GM18873 (cell line): ENCODE data around the gene CAPN2.
A peak's percentile ranks its signal among the peaks of the same experiment; 100 is the strongest.

Experiments used
- ATAC-seq: cut with Tn5 transposase; IDR thresholded peaks from one replicate; pipeline ENCODE4 v1.9.1; 2021; ENCODE audit warnings: mild to moderate bottlenecking, moderate library complexity, moderate number of reproducible peaks; ENCODE audit not compliant: unreplicated experiment, low FRiP score

CAPN2 gene

DNA sequence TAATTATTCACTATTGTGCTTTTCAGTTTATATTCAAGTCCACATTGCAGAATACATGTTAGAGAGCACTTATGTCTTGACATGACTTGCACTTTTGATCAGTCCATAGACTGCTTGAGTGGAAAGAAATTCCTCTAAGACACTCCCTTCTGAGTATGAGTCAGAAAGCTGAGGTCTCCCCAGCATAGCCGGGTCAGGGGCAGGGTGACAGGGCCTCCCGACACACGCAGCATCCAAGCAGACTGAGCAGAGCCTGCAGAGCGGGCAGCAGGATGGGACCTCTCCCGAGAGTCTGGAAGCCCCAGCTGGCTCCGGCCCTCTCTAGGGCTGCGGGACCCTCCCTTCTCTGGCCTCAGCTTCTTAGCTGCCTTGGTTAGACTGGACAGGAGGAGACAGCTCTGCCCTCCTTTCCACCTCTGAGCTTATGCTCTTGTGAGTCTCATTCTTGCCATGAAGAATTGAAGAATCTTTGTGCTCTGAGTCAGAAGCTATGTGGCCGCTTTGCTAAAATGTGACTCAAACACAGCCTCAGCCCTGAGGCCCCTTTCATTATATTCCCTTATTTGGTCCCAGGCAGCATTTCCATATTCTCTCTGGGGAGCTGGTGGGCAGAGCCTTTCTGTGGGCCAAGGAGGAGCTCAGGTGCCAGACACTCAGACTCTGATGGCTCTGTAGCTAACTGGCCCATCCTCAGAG lies 11.2 kb upstream of the CAPN2 start:
- no peak for ATAC-seq

DNA sequence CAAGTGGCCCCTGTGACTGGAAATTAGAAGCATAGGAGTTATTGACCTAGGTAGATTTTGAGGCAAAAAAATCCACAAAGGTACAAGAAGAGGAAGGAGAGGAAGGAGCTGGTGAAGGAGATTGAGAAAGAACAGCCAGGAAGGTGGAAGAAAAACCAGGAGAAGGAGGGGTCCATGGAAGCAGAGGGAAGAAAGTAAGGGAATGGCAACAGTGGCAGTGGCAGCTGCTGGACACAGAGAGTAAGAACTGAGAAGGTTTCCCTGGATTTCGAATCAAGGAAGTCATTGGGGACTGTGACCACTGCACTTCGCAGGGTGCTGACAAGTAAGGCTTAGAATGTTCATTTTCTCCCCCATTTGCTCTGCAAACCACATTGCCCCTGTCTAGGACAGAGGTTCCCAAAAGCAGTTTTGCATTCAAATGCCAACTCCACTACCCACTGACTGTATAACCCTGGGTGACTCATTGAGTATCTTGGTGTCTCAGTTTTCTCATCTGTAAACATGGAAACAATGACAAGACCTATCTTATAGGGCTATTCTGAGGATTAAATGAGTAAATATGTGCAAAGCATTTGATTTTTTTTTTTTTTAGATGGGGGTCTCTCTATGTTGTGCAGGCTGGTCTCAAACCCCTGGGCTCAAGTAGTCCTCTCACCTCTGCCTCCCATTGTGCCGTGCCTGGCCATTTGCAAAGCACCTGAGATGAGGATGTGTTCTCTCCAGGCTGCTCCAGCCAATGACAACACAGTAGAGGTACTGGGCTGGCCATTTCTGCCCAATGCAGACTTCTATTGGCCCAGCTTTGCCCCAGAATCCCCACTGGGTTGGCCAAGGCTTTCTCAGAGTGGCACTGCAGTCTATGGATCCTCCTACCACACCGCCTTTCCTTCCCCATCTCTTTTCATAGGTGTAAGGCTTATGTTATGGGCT lies 9.3 kb upstream of the CAPN2 start:
- no peak for ATAC-seq

DNA sequence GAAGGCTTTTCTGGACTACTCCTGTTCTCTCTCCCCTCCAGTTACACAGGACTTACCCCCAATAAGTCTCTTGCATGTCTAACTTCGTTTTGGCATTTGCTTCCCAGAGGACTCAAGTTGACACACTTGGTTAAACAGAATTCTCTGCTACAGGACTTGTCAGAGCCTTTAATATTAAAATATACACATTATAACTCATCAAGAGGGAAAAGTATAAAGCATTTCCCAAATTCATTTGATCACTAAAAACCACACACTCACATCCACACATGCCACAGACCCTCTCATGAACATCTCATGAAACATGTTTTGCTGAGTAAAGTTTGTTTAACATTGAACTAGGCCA lies 8.7 kb upstream of the CAPN2 start:
- no peak for ATAC-seq

DNA sequence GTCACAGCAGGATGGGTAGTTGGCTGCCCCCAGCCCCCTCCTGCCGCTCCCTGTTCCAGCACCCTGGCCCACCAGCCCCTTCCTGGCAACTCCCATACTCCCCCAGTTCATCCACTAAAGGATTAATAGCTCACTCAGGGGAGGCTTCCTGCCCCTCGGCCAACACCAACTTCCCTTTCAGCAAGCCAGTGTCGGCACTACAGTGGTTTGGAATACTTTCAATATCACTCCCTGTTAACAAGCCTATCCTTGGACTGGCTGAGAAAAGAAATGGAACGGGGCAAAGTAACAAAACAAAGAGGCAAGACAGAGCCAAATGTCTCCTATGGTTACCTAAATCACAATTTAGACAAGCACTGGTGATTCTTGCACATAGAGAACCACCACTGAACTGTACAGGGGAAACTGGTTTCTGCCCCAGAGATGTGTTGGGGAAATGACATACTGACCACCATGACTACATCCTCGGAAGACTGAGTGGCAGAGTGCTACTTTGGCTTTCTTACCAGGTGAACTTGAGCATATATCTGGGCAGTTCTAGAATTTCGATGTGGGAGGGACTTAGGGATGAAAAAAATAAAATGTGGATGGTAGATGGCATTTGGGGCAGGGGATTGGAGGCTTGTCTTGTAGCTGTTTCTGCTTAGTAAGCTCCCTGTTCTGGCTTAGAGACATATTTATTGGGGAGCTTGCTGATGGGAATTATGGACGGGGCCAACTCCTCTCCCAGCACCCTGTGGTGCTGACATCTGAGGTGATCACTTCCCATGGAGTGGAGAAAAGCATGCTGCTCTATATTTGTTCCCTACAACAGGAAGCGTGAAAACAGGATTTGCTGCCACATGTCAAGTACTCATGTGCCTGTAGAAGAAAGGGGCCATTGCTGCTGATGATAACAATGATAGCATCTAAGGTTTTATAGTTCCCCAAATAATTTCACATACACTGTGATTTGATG lies 7.1 kb upstream of the CAPN2 start:
- ATAC-seq, result no peak

DNA sequence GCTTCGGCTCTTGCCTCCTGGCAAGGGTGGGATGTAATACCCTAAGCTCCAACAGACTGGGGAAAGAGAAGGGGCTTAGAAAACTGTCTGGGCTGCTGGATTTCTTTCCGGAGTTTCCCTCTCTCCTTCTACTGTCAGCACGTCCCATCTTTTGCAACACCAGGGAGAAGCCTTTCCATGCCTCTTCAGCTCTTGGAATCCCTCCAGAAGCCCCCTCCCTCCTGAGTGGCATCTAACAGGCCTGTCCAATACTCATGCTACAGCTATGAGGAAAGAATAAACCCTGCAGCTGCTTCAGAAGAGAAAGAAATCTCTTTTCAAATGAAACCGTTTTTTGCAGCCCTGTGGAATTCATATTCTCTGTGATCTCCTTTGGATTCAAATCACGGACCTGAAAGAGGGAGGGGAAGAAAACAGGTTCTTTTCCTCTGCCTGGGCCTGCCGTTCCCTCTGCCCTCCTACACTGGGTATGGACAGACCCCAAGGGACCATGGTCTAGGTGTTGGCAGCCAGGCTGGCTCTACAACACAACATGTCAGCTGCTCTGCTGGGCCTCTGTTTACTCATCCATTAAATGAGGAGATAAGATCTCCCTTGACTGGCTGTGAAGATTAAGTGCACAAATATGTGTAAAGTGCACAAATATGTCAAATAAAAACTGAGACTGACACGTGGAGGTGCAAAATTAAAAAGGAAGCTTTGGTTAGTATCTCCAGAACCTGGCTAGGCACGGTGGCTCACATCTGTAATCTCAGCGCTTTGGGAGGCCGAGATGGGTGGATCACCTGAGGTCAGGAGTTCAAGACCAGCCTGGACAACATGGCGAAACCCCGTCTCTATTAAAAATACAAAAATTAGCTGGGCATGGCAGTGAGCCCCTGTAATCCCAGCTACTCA lies 6.0 kb upstream of the CAPN2 start:
- no peak for ATAC-seq

DNA sequence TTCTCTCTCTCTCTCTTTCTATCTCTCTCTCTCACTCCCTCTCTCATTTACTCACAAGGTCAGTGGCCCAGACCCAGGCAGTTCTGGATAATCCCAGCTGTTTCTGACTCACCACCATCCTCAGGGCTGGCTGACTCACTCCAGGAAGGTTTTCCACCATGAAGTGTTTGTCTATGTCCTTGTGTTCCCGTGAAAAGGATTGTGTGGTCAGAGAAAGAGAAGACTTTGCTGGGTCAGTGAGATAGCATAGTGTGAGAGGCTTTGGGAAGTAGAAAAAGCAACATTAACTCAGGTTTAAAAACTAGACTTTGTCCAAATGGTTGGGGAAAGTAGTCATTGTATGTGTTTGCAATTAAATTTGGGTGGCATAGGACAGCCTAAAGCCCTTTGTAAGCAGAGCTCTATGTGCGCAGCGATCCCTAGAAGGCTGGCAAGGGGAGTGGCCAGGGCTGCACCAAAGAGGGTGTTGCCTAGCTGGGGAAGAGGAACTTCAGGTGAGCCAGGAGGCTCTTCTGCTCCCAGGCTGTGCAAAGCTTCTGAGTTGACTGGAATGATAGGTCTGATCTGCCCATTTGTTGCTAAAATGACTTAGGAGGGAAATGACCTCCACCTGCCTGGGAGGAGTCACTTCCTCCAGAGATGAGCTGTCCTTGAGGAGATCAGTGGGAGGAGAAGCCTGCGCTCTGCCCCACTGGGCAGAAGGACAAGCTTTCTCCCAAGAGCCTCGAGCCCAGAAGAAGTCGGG lies 4.9 kb upstream of the CAPN2 start:
- no peak for ATAC-seq

DNA sequence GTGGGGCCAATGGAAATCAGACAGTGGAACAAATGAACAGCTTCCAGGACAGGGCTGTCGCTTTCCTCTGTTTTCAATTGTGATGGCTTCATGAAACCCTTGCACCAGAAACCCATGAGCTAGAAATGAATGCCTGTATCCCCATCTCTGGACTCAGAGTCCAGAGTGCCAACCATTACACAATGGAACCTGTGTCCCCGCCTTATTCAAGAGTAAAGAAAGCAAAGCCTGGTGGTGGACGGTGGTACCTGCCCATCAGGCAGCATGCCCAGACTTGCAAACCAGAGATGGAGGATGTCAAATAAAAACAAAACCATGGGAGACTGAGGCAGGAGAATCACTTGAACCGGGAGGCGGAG lies 4.4 kb upstream of the CAPN2 start:
- ATAC-seq, result no peak

DNA sequence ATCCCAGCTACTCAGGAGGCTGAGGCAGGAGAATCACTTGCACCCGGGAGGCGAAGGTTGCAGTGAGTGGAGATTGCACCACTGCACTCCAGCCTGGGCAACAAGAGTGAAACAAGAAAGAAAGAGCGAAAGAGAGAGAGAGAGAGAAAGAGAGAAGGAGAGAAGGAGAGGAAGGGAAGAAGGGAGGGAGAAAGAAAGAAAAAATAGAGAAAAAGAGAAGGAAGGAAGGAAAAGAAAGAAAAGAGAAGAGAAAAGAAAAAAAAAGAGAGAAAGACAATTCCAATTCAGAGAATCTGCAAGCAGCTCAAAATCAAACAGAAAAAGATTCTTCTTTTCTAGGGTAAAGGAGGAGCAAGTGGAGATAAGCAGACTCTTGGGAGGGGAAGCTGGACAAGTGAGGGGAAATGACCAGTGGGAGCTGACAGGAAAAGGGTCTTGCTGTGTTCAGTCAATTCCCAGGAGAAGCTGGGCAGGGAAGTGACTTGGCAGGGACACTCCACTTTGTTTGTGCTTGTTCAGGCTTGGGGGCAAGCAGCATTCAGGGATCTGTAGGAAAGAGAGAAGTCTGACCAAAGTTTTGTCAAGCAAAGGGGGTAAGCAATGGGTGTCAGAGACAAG lies 3.6 kb upstream of the CAPN2 start:
- ATAC-seq, result no peak

DNA sequence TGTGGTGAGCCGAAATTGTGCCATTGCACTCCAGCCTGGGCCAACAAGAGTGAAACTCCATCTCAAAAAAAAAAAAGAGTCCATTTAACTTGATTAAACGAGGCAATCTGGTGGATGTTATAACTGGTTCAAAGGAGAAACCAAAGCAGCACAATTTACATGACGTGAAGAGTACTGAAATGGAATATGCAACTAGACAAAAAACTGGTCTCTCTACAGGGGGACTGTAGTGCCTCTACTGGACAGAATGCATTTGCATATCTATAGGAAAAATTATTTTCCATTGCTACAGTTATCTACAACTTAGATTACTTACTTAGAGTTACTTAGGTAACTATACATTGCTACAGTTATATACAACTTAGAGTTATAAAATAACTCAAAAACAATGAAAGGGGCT lies 2.7 kb upstream of the CAPN2 start:
- ATAC-seq, result no peak

DNA sequence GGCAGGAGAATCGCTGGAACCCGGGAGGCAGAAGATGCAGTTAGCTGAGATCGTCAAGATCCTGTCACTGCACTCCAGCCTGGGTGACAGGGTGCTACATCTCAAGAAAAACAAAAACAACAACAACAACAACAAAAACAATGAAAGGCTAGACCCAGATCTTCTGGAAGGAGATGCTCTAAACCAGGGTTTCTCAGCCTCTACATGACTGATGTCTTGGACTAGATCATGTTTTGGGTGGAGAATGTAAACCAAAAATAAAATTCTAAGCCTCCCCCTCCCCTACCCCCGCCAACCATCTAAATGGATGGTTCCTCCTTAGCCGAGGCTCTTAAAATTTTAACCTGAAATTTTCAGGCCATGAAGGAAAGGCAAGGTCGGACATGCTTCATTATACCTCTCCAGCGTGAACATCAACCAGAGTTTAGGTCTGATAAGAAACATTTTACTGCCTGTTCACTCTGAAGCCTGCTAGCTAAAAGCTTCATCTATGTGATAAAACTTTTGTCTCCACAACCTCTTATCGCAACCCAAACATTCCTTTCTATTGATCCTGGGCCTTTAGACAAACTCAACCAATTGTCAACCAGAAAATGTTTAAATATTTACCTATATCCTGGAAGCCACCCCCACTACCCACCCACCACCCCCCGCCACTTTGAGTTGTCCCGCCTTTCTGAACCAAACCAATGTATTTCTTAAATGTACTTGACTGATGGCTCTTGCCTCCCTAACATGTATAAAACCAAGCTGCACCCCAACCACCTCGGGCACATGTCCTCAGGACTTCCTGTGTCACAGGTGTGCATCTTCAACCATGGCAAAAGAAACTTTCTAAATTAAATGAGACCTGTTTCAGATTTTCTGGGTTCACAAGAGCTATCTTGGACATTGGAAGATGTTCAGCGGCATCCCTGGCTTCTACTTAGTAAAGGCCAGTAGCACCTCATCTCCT lies 1.9 kb upstream of the CAPN2 start:
- ATAC-seq, result no peak

DNA sequence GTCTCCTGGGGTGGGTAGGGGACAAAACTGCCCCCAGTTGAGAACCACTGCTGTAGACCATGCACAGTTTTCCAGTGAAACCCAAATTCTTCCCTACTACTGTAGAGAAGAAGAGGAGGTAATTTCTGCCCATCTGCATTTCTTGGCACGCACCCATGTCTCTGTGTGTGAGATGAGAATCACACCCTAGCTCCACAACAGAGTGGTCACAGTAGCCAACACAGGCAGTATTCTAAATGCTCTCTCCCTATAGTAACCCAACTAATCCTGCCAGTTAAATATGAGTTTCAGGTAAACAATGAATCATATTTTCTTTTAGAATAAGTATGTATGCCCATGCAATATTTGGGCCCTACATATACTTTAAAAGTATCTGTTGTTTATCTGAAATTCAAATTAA lies 1.2 kb upstream of the CAPN2 start:
- no peak for ATAC-seq

DNA sequence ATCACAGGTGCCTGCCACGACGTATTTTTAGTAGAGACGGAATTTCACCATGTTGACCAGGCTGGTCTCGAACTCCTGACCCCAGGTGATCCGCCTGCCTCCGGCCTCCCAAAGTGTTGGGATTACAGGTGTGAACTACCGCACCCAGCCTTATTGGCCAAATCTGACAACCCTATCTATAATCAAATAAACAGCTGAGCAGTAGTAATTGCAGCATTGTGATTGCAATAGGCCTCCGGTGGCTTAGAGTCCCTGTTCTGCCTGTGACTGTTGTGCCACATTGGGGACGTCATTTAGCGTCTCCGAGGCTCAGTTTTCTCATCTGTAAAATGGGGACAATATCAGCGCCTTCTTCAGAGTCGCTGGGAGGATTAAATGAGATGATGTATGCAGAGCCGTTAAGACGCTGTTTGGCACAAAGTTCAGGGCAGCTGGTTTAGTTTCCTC lies 569 bp upstream of the CAPN2 start:
- ATAC-seq, result no peak

DNA sequence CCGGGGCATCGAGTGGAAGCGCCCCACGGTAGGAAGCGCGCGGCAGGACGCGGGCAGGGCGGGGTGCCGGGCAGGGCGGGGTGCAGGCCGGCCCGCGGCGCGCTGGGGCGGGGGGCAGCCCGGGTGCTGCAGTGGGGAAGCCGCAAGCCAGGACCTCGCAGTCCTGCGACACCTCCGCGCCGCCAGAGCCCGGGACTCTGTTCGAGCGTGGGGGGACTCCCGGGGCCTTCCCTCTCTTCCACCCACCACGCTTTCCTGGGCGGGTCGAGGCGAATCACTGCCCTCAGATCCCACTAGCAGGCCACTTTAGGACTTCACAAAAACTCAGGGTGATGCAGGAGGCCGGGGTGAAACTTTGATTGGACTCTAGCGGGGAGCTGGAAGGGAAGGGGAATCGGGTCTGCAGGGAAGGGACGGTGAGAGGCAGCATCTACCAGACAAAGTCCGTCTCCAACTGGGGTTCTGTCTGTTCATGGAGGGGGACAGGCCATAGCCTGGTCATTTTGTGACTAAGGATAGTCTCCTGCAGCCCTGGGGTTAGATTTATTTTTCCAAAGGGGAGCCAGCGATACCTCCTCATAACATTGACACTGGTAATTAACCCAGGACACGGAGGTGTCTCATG lies 623 bp downstream of the CAPN2 start:
- peak; percentile 14 for ATAC-seq

DNA sequence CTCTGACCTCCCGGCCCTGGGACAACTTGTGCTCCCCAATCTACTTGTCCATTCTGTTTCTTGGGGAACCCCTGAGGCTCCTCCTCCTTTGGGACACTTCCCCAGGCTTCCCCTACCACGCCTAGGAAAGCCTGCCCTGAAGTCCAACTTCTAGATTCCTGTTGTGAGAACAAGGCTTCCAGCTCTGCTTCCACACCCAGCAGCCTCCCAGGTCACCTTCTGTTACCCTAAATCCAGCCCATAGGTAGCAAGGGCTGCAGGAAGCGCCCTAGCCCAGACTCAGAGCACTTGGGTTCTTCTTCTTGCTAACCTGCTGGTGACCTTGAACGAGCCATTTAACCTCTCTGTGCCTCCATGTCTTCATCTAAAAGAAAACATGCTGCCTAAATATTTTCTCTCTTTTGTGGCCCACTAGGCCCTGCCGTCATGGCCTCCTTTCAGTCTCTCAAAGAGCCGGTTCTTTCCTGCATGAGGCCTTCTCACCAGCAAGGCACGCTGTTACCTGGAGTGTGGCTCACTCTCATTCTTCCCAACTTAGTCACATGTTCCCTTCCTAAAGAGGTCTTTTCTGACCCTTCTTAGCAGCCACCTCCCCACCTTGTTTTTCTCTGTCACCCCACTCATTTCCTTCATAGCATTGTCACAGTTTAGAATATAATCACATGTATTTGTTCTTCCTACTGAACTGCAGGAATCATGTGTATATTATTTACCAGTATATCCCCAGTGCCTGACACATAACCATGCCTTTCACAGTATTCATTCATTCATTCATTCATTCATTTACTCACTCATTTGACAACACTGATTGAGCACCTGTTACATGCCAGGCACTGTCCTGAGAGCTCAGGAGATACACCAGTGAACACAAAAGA lies 1.4 kb downstream of the CAPN2 start:
- ATAC-seq, result no peak

DNA sequence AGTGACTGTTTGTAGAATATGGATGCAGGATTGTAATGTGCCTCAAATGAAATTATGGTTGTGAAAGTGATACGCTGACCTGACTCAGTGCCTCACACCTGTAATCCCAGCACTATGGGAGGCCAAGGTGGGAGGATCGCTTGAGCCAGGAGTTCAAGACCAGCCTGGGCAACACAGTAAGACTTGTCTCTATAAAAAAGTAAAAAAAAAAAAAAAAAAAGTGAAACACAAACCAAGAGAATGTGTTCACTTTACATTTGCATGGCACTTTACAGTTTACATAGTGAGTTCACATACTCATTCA lies 2.0 kb downstream of the CAPN2 start:
- no peak for ATAC-seq

DNA sequence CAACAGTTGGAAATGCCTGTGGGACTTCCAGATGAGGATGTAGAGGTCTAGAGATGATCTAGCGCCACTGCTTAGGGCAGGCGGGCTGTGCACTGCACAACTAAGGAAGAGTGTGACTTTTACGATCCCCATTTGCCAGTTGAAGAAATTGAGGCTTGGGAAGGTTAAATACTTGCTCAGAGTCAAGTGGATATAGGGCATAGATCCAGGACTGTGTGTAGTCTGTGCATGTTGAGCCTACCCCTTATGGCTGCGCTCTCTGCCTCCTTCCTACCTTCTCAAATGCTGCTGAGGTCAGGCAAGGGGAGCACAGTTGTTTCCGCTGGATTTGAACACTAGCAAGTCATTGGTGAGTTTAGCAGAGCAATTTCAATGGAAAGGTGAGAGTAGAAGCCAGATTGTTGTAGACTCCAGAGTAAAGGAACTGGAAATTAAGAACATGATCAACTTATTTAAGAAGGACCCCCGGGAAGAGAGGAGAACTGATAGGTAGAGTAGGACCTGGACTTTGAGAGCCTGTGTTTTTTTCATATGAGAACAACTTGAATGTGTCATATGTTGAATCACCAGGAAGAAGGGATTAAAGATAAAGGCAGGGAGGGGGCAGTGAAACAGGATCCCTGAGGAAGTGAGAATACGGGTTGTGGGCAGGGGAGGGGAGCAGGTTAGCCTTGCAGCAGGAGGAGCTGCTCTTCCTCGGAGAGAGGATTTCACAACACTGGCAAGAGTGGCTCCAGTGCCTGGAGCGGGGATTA lies 2.7 kb downstream of the CAPN2 start:
- ATAC-seq, result no peak
